Neural cell (in vitro differentiated cells): ENCODE data around the gene MED19. TPM values are rescaled to one million over a fixed set of nuclear protein-coding genes. Genes with fewer than 3 reads are reported as not detected.
"Not testable (repeated sequence)": the region's sequence is repeated elsewhere in the genome, so short reads cannot be mapped to it uniquely, and the experiment has no call there.

Experiments
- H2AFZ ChIP-seq: fragments of 200-600, 300-800 bp; sonication (generic), shearing (Covaris generic); 2 replicates; pipeline ENCODE4 v1.6.0; 2014; ENCODE audit warnings: low read depth, mild to moderate bottlenecking, antibody characterized with exemption, low read length, moderate library complexity
- H3F3A ChIP-seq: fragments of 200-600 bp; shearing (Covaris generic); 2 replicates; pipeline ENCODE4 v1.6.1; 2016; ENCODE audit warnings: mild to moderate bottlenecking, moderate library complexity, mixed read lengths, antibody characterized with exemption, low read length; ENCODE audit not compliant: insufficient read depth, poor library complexity, severe bottlenecking
- H3K27ac ChIP-seq: fragments of 200-600, 300-800 bp; sonication (generic), shearing (Covaris generic); 2 replicates; pipeline ENCODE4 v1.5.1; 2014; ENCODE audit warnings: mild to moderate bottlenecking, low read length, moderate library complexity
- H3K27me3 ChIP-seq: fragments of 300-800, 200-600 bp; sonication (generic), shearing (Covaris generic); 2 replicates; pipeline ENCODE4 v1.6.0; 2014; ENCODE audit warnings: mild to moderate bottlenecking, low read depth, low read length, moderate library complexity; ENCODE audit not compliant: insufficient read depth
- H3K36me3 ChIP-seq: fragments of 300-800, 200-600 bp; sonication (generic), shearing (Covaris generic); 2 replicates; pipeline ENCODE4 v1.5.1; 2014; ENCODE audit warnings: mild to moderate bottlenecking, antibody characterized with exemption, low read length, moderate library complexity; ENCODE audit not compliant: insufficient read depth
- H3K4me2 ChIP-seq: fragments of 300-800, 200-600 bp; sonication (generic), shearing (Covaris generic); 2 replicates; pipeline ENCODE4 v1.6.0; 2014; ENCODE audit warnings: mild to moderate bottlenecking, low read length
- H3K4me3 ChIP-seq: fragments of 300-800, 200-600 bp; sonication (generic), shearing (Covaris generic); 2 replicates; pipeline ENCODE4 v1.5.1; 2014; ENCODE audit warnings: mild to moderate bottlenecking, low read length, moderate library complexity
- H3K79me2 ChIP-seq: fragments of 200-600 bp; shearing (Covaris generic); replicated peaks from 2 replicates; pipeline ENCODE4 v1.6.0; 2014; ENCODE audit warnings: mild to moderate bottlenecking, low read length, moderate library complexity; ENCODE audit not compliant: insufficient read depth
- H3K9ac ChIP-seq: fragments of 300-800, 200-600 bp; sonication (generic), shearing (Covaris generic); 2 replicates; pipeline ENCODE4 v1.6.1; 2016; ENCODE audit warnings: mild to moderate bottlenecking, low read length, mixed read lengths
- H3K9me2 ChIP-seq: fragments of 200-600 bp; shearing (Covaris generic); 2 replicates; pipeline ENCODE4 v1.6.1; 2016; ENCODE audit warnings: mild to moderate bottlenecking, low read length, mixed read lengths; ENCODE audit not compliant: insufficient read depth
- H3K9me3 ChIP-seq: fragments of 200-600, 300-800 bp; sonication (generic), shearing (Covaris generic); 2 replicates; pipeline ENCODE4 v1.6.1; 2016; ENCODE audit warnings: mild to moderate bottlenecking, mixed run types, low read length, moderate library complexity, mixed read lengths
- H4K20me1 ChIP-seq: fragments of 200-600 bp; shearing (Covaris generic); 2 replicates; pipeline ENCODE4 v1.6.1; 2016; ENCODE audit warnings: mild to moderate bottlenecking, mixed run types; ENCODE audit not compliant: insufficient read depth
- CTCF ChIP-seq: fragments of 450-650 bp; IDR thresholded peaks from 2 replicates; pipeline ENCODE4 v1.5.1; 2014; ENCODE audit warnings: antibody characterized with exemption, mild to moderate bottlenecking, moderate library complexity; ENCODE audit not compliant: poor library complexity, severe bottlenecking
- EP300 ChIP-seq: fragments of 450-650 bp; conservative IDR thresholded peaks from 2 replicates; pipeline ENCODE4 v1.6.1; 2014; ENCODE audit warnings: antibody characterized with exemption, mild to moderate bottlenecking, moderate library complexity; ENCODE audit not compliant: poor library complexity, severe bottlenecking
- EZH2 ChIP-seq: fragments of 200-600, 300-800 bp; shearing (Covaris generic), sonication (generic); IDR thresholded peaks from 2 replicates; pipeline ENCODE4 v1.6.1; 2014; ENCODE audit warnings: antibody characterized with exemption, low read length, borderline replicate concordance, mild to moderate bottlenecking; ENCODE audit not compliant: insufficient read depth, poor library complexity, severe bottlenecking
- MXI1 ChIP-seq: fragments of 450-650 bp; conservative IDR thresholded peaks from 2 replicates; pipeline ENCODE4 v1.6.1; 2014; ENCODE audit warnings: antibody characterized with exemption, mild to moderate bottlenecking; ENCODE audit not compliant: poor library complexity, severe bottlenecking
- POLR2AphosphoS5 ChIP-seq: IDR thresholded peaks from 2 replicates; pipeline ENCODE4 v1.6.1; 2012
- RAD21 ChIP-seq: fragments of 450-650 bp; conservative IDR thresholded peaks from 2 replicates; pipeline ENCODE4 v1.6.1; 2014; ENCODE audit warnings: antibody characterized with exemption, mild to moderate bottlenecking, moderate library complexity
- REST ChIP-seq: IDR thresholded peaks from 2 replicates; pipeline ENCODE4 v1.6.1; 2012; ENCODE audit warnings: borderline replicate concordance
- SMC3 ChIP-seq: fragments of 450-650 bp; conservative IDR thresholded peaks from 2 replicates; pipeline ENCODE4 v1.6.1; 2014; ENCODE audit warnings: antibody characterized with exemption, mild to moderate bottlenecking, moderate library complexity; ENCODE audit not compliant: poor library complexity
- TAF1 ChIP-seq: IDR thresholded peaks from 2 replicates; pipeline ENCODE4 v1.6.1; 2012; ENCODE audit warnings: low read depth
- polyA plus RNA-seq: library from polyadenylated mRNA; depleted of rRNA; stranded (reverse); fragments of >200 nt; gene quantifications from 2 replicates; pipeline ENCODE4 v1.2.3, GENCODE V29; 2014

The MED19 gene
- polyA plus RNA-seq, 1 donor from 2014 or later, result 46.4 TPM

- not testable (repeated sequence) for H3K36me3 ChIP-seq
Measured at GRCh38 chr11:57705432-57705831, 6.6 kb downstream of the MED19 start.

GRCh38 chr11:57704932-57705331, 7.1 kb downstream of the MED19 start:
- no peaks in the 10 kb centered on the region for H3K9me3 ChIP-seq
- peaks cover 22% of the 10 kb centered on the region for H3K79me2 ChIP-seq
- no peak overlapping the region for H2AFZ ChIP-seq
- H3K9me2 ChIP-seq, result no peaks in the 10 kb centered on the region
- no peak overlapping the region for H3K4me3 ChIP-seq
- H3K27ac ChIP-seq, result no peak overlapping the region
- H3K27me3 ChIP-seq, result no peaks in the 10 kb centered on the region
- TF ChIP-seq POLR2AphosphoS5 (no peak), SMC3 (no peak), MXI1 (no peak), TAF1 (no peak), RAD21 (no peak)
- peaks cover 9% of the 10 kb centered on the region for H3K36me3 ChIP-seq
- H3K9ac ChIP-seq, result no peak overlapping the region
- no peak overlapping the region for H3K4me2 ChIP-seq
- H4K20me1 ChIP-seq, result no peaks in the 10 kb centered on the region
- no peaks in the 10 kb centered on the region for H3F3A ChIP-seq

More at GRCh38 chr11:57705432-57705831, 6.6 kb downstream of the MED19 start:
- H2AFZ ChIP-seq, H3K9me2 ChIP-seq, H3K27me3 ChIP-seq, H4K20me1 ChIP-seq, H3K4me3 ChIP-seq, H3K4me2 ChIP-seq, H3K9ac ChIP-seq, H3F3A ChIP-seq, H3K9me3 ChIP-seq, H3K27ac ChIP-seq: not testable (repeated sequence)
- peaks cover 27% of the 10 kb centered on the region for H3K79me2 ChIP-seq

DNA sequence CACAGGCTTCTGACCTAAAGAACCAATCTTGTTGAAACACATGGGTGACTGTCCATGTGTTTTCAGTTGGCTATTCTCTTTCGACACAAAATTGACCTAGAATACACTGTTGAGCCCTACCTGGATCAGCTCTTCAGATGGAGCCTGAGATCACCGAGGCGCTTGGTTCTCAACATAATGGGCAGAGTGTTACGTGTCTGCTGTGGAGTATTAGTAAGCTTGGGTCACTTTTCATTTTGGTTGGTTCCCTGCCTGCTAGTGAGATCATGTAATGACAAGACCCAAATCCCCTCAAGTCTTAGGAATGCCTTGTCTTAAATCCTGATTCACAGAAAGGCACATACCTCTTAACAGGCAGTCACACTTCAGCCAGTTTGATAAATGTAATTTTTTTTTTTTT, 8.7 kb downstream of the MED19 start:
- Histone ChIP-seq H3K9me2 (no peaks in the 10 kb centered on the region), H3K9ac (no peak overlapping the region), H4K20me1 (no peaks in the 10 kb centered on the region), H3K4me3 (no peak overlapping the region), H3K27ac (no peak overlapping the region), H3K9me3 (no peaks in the 10 kb centered on the region), H3F3A (no peaks in the 10 kb centered on the region), H3K4me2 (no peak overlapping the region), H3K27me3 (no peaks in the 10 kb centered on the region), H2AFZ (no peak overlapping the region), H3K79me2 (peaks cover 14% of the 10 kb centered on the region), H3K36me3 (peaks cover 17% of the 10 kb centered on the region)
- TF ChIP-seq POLR2AphosphoS5, result no peak

- TF ChIP-seq REST, result no peak
- TF ChIP-seq EZH2, result no peak
- no peak for TF ChIP-seq TAF1
- TF ChIP-seq RAD21, result no peak
- no peak for TF ChIP-seq CTCF
- no peak for TF ChIP-seq SMC3
- no peak for TF ChIP-seq MXI1
- no peak for TF ChIP-seq EP300
- TF ChIP-seq POLR2AphosphoS5, result no peak
- no peak overlapping the region for H3K27ac ChIP-seq
- H3K27me3 ChIP-seq, result no peaks in the 10 kb centered on the region
- H2AFZ ChIP-seq, result no peak overlapping the region
- H3K4me3 ChIP-seq, result no peak overlapping the region
- no peak overlapping the region for H3K4me2 ChIP-seq
- H3K9me3 ChIP-seq, result no peaks in the 10 kb centered on the region
- no peaks in the 10 kb centered on the region for H4K20me1 ChIP-seq
- no peak overlapping the region for H3K9ac ChIP-seq
- H3K79me2 ChIP-seq, result no peaks in the 10 kb centered on the region
- H3F3A ChIP-seq, result no peaks in the 10 kb centered on the region
- no peaks in the 10 kb centered on the region for H3K9me2 ChIP-seq
- peaks cover 17% of the 10 kb centered on the region for H3K36me3 ChIP-seq
Measured at GRCh38 chr11:57700425-57700824, 11.6 kb downstream of the MED19 start.
